ENCODE data around the gene CTPS1. TPM values are rescaled to one million over a fixed set of nuclear protein-coding genes. Genes with fewer than 3 reads are reported as not detected.

The CTPS1 gene
- total and polyA plus RNA-seq, 2 donors from 2014 or later: 8.8 to 23.8 TPM

GRCh38 chr1:40944841-40945430, 34.6 kb upstream of the CTPS1 start:
- FAIRE-seq (peak; percentile 50), DNase-seq (no peak)
- Histone ChIP-seq H3K27ac (ENCODE audit: low read depth in 2 of 2, low read length in 2 of 2) (peak overlapping the region; percentile 71 to 89), H3K36me3 (ENCODE audit: control insufficient read depth in 2 of 3, insufficient read depth in 3 of 3, low read length in 3 of 3) (no peaks in the 10 kb centered on the region), H3K9ac (ENCODE audit: low read length in 3 of 3) (no peak overlapping the region), H3K4me3 (ENCODE audit: low read length in 3 of 3) (no peak overlapping the region), H3K4me1 (ENCODE audit: control insufficient read depth in 2 of 3, insufficient read depth in 2 of 3, low read depth in 1 of 3, low read length in 3 of 3) (peaks cover 0 to 10% (median 9%) of the 10 kb centered on the region in 3 donors), H3K27me3 (ENCODE audit: control insufficient read depth, insufficient read depth, low read length) (no peaks in the 10 kb centered on the region), H3K9me3 (ENCODE audit: control insufficient read depth in 2 of 3, insufficient read depth in 1 of 3, low read length in 3 of 3) (no peaks in the 10 kb centered on the region)
- TF ChIP-seq CTCF (IDR thresholded peaks at IDR 0.05; ENCODE audit: borderline replicate concordance, extremely low read depth, insufficient read depth): no peak
- intact Hi-C loops (cut with DNase I): no loop called here

- H3K36me3 ChIP-seq (ENCODE audit: control insufficient read depth in 2 of 3, insufficient read depth in 3 of 3, low read length in 3 of 3): no peaks in the 10 kb centered on the region
- H3K4me3 ChIP-seq (ENCODE audit: low read length in 3 of 3): no peak overlapping the region
- H3K9ac ChIP-seq (ENCODE audit: low read length in 3 of 3): no peak overlapping the region
- no peaks in the 10 kb centered on the region for H3K9me3 ChIP-seq (ENCODE audit: control insufficient read depth in 2 of 3, insufficient read depth in 1 of 3, low read length in 3 of 3)
- FAIRE-seq: no peak
- H3K4me1 ChIP-seq (ENCODE audit: control insufficient read depth in 2 of 3, insufficient read depth in 2 of 3, low read depth in 1 of 3, low read length in 3 of 3): peaks cover 0 to 10% (median 9%) of the 10 kb centered on the region in 3 donors
- H3K27me3 ChIP-seq (ENCODE audit: control insufficient read depth, insufficient read depth, low read length): no peaks in the 10 kb centered on the region
- no peak for DNase-seq
- peak overlapping the region in 1 of 2 donors; percentile 63 for H3K27ac ChIP-seq (ENCODE audit: low read depth in 2 of 2, low read length in 2 of 2)
- intact Hi-C loops (cut with DNase I): no loop called here
- TF ChIP-seq CTCF (IDR thresholded peaks at IDR 0.05; ENCODE audit: borderline replicate concordance, extremely low read depth, insufficient read depth): no peak
Measured at GRCh38 chr1:40945491-40945973, 34.0 kb upstream of the CTPS1 start.

GRCh38 chr1:40948741-40949443, 30.6 kb upstream of the CTPS1 start:
- FAIRE-seq: no peak

More at GRCh38 chr1:40948741-40949443, 30.6 kb upstream of the CTPS1 start:
- H3K9me3 ChIP-seq (ENCODE audit: control insufficient read depth in 2 of 3, insufficient read depth in 1 of 3, low read length in 3 of 3): no peaks in the 10 kb centered on the region
- no peaks in the 10 kb centered on the region for H3K27me3 ChIP-seq (ENCODE audit: control insufficient read depth, insufficient read depth, low read length)
- H3K27ac ChIP-seq (ENCODE audit: low read depth in 2 of 2, low read length in 2 of 2): no peak overlapping the region
- no peaks in the 10 kb centered on the region for H3K36me3 ChIP-seq (ENCODE audit: control insufficient read depth in 2 of 3, insufficient read depth in 3 of 3, low read length in 3 of 3)
- peak; percentile 72 for TF ChIP-seq CTCF (IDR thresholded peaks at IDR 0.05; ENCODE audit: borderline replicate concordance, extremely low read depth, insufficient read depth)
- H3K4me1 ChIP-seq (ENCODE audit: control insufficient read depth in 2 of 3, insufficient read depth in 2 of 3, low read depth in 1 of 3, low read length in 3 of 3): peaks cover 0 to 10% (median 9%) of the 10 kb centered on the region in 3 donors
- intact Hi-C loops (cut with DNase I): no loop called here
- DNase-seq: peak in 3 of 5 donors; percentile 43 to 53 (median 46)
- no peak overlapping the region for H3K9ac ChIP-seq (ENCODE audit: low read length in 3 of 3)
- no peak overlapping the region for H3K4me3 ChIP-seq (ENCODE audit: low read length in 3 of 3)

Data from kidney (tissue), 14 donors.